ENCODE measurements around the gene GPR149.

GPR149 gene

GRCh38 chr3:154345422-154346122 lies 84.4 kb downstream of the GPR149 start:
- DNase-seq: no peak

GRCh38 chr3:154338570-154338969 lies 91.4 kb downstream of the GPR149 start:
- no peak for DNase-seq

GRCh38 chr3:154338008-154338407 lies 92.0 kb downstream of the GPR149 start:
- DNase-seq: no peak

GRCh38 chr3:154334973-154335420 lies 95.0 kb downstream of the GPR149 start:
- DNase-seq: no peak

GRCh38 chr3:154327871-154328270 lies 102.1 kb downstream of the GPR149 start:
- DNase-seq: no peak

- DNase-seq: no peak
These were observed 105.1 kb downstream of the GPR149 start for GRCh38 chr3:154324919-154325318.

GRCh38 chr3:154323891-154324738 lies 105.9 kb downstream of the GPR149 start, which contains the start of gene DHX36:
Gene DHX36, minus strand, starts transcription at chr3:154324487. Its CDS starts 71 bp downstream, at chr3:154324416.
- peak; percentile 91 for DNase-seq

- no peak for DNase-seq
These were observed 112.8 kb downstream of the GPR149 start for GRCh38 chr3:154316974-154317767.

GRCh38 chr3:154314152-154314551 lies 115.8 kb downstream of the GPR149 start:
- no peak for DNase-seq

- no peak for DNase-seq
These were observed 119.2 kb downstream of the GPR149 start for GRCh38 chr3:154310840-154311239.

- DNase-seq: no peak
These were observed 122.6 kb downstream of the GPR149 start for GRCh38 chr3:154307363-154307762.

- no peak for DNase-seq
These were observed 125.1 kb downstream of the GPR149 start for GRCh38 chr3:154304936-154305335.

GRCh38 chr3:154304116-154304786 lies 125.7 kb downstream of the GPR149 start:
- no peak for DNase-seq

- DNase-seq: no peak
These were observed 128.4 kb downstream of the GPR149 start for GRCh38 chr3:154301561-154301960.

GRCh38 chr3:154294016-154294415 lies 136.0 kb downstream of the GPR149 start:
- no peak for DNase-seq

GRCh38 chr3:154290187-154290586 lies 139.8 kb downstream of the GPR149 start:
- no peak for DNase-seq
